Type B pancreatic cell (in vitro differentiated cells): ENCODE results near the gene MARCHF6. TPM values are rescaled to one million over a fixed set of nuclear protein-coding genes. Genes with fewer than 3 reads are reported as not detected.

Experiments
- DNase-seq: peaks from one replicate; pipeline ENCODE4 v3.0.0; 2021; ENCODE audit warnings: mixed read lengths; ENCODE audit not compliant: unreplicated experiment; ENCODE audit errors: extremely low spot score
- H3K27ac Mint-ChIP-seq: 2 replicates; pipeline ENCODE4 v1.8.0; 2021; ENCODE audit warnings: mild to moderate bottlenecking, mixed read lengths
- H3K27me3 Mint-ChIP-seq: 2 replicates; pipeline ENCODE4 v1.8.0; 2021; ENCODE audit warnings: mixed read lengths
- H3K36me3 Mint-ChIP-seq: 2 replicates; pipeline ENCODE4 v1.8.0; 2021; ENCODE audit warnings: mixed read lengths
- H3K4me1 Mint-ChIP-seq: one replicate; pipeline ENCODE4 v1.8.0; 2021; ENCODE audit warnings: mixed read lengths; ENCODE audit not compliant: unreplicated experiment
- H3K4me3 Mint-ChIP-seq: 2 replicates; pipeline ENCODE4 v1.8.0; 2021; ENCODE audit warnings: mild to moderate bottlenecking, mixed read lengths
- H3K9me3 Mint-ChIP-seq: 2 replicates; pipeline ENCODE4 v1.8.0; 2021; ENCODE audit warnings: mixed read lengths
- long read RNA-seq: library from polyadenylated mRNA; unstranded; transcript quantifications from one replicate; pipeline ENCODE4 v2.0.0, GENCODE V29; 2020
- total RNA-seq: library from RNA; stranded (reverse); gene quantifications from 2 replicates; pipeline ENCODE4 v1.2.1, GENCODE V29; 2021; ENCODE audit warnings: low replicate concordance
- TF ChIP-seq, protein P1 (sequence below): fragments of 200-600 bp; sonication (generic); conservative IDR thresholded peaks from 2 replicates; pipeline ENCODE4 v1.5.0; 2021; ENCODE audit warnings: antibody characterized with exemption, mild to moderate bottlenecking

MARCHF6 gene, protein sequence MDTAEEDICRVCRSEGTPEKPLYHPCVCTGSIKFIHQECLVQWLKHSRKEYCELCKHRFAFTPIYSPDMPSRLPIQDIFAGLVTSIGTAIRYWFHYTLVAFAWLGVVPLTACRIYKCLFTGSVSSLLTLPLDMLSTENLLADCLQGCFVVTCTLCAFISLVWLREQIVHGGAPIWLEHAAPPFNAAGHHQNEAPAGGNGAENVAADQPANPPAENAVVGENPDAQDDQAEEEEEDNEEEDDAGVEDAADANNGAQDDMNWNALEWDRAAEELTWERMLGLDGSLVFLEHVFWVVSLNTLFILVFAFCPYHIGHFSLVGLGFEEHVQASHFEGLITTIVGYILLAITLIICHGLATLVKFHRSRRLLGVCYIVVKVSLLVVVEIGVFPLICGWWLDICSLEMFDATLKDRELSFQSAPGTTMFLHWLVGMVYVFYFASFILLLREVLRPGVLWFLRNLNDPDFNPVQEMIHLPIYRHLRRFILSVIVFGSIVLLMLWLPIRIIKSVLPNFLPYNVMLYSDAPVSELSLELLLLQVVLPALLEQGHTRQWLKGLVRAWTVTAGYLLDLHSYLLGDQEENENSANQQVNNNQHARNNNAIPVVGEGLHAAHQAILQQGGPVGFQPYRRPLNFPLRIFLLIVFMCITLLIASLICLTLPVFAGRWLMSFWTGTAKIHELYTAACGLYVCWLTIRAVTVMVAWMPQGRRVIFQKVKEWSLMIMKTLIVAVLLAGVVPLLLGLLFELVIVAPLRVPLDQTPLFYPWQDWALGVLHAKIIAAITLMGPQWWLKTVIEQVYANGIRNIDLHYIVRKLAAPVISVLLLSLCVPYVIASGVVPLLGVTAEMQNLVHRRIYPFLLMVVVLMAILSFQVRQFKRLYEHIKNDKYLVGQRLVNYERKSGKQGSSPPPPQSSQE
- total RNA-seq: 132 and 199 TPM in 2 replicates
- long read RNA-seq, full-length matches to known transcripts: 81 of 120 reads
- long read RNA-seq, partial matches to known transcripts: 19 of 120 reads
- long read RNA-seq, other reads (novel, unspliced or antisense): 20 of 120 reads

GRCh38 chr5:10353241-10354047 is at the start of gene MARCHF6:
MARCHF6 (plus strand) TSS chr5:10353695; CDS start chr5:10353899, 204 bp downstream.
- DNase-seq: peak; percentile 98
- Mint-ChIP-seq H3K27ac (peak within 1 kb of the TSS; percentile 98), H3K36me3 (peaks cover 5% of the 10 kb centered on the region), H3K4me1 (peaks cover 30% of the 10 kb centered on the region), H3K4me3 (peak within 1 kb of the TSS; percentile 99), H3K27me3 (no peaks in the 10 kb centered on the region), H3K9me3 (peaks cover 4% of the 10 kb centered on the region)
- TF ChIP-seq, protein P1, sequence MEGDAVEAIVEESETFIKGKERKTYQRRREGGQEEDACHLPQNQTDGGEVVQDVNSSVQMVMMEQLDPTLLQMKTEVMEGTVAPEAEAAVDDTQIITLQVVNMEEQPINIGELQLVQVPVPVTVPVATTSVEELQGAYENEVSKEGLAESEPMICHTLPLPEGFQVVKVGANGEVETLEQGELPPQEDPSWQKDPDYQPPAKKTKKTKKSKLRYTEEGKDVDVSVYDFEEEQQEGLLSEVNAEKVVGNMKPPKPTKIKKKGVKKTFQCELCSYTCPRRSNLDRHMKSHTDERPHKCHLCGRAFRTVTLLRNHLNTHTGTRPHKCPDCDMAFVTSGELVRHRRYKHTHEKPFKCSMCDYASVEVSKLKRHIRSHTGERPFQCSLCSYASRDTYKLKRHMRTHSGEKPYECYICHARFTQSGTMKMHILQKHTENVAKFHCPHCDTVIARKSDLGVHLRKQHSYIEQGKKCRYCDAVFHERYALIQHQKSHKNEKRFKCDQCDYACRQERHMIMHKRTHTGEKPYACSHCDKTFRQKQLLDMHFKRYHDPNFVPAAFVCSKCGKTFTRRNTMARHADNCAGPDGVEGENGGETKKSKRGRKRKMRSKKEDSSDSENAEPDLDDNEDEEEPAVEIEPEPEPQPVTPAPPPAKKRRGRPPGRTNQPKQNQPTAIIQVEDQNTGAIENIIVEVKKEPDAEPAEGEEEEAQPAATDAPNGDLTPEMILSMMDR: no peak

- no peaks in the 10 kb centered on the region for H3K9me3 Mint-ChIP-seq
- no peak overlapping the region for H3K4me3 Mint-ChIP-seq
- H3K4me1 Mint-ChIP-seq: peaks cover 25% of the 10 kb centered on the region
- peaks cover 3% of the 10 kb centered on the region for H3K27me3 Mint-ChIP-seq
- no peak for DNase-seq
- H3K36me3 Mint-ChIP-seq: peaks cover 22% of the 10 kb centered on the region
- TF ChIP-seq, protein P1: no peak
- peak overlapping the region; percentile 45 for H3K27ac Mint-ChIP-seq
These were observed 49.8 kb upstream of the MARCHF6 start for GRCh38 chr5:10303699-10304170.

DNA sequence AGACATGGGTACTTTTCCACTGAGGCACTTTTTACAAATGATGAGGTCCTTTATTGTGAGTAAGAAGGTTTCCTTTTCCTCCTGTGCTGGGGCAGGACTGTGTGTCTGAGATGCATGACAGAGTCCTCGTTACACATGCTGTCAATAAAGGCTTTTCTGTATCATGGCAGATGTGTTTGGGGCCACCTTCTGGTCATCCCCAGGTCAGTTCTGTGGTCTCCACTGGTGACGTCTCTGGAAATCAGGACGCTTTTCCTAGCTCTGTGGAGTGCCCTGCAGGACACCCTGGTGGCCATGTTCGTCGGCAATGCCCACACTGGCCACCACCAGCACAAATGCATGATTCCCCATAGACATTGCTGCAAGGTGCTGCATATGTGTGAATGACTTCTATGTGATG is 48.6 kb upstream of the MARCHF6 start:
- Mint-ChIP-seq H3K27ac (no peak overlapping the region), H3K27me3 (peaks cover 3% of the 10 kb centered on the region), H3K9me3 (no peaks in the 10 kb centered on the region), H3K36me3 (peaks cover 16% of the 10 kb centered on the region), H3K4me3 (peak overlapping the region; percentile 31), H3K4me1 (peaks cover 26% of the 10 kb centered on the region)
- TF ChIP-seq, protein P1: peak; percentile 41
- no peak for DNase-seq

- Mint-ChIP-seq H3K9me3 (no peaks in the 10 kb centered on the region), H3K27ac (peak overlapping the region; percentile 66), H3K4me3 (peak overlapping the region; percentile 91), H3K36me3 (peaks cover 14% of the 10 kb centered on the region), H3K27me3 (peaks cover 3% of the 10 kb centered on the region), H3K4me1 (peaks cover 36% of the 10 kb centered on the region)
- TF ChIP-seq, protein P1: no peak
- DNase-seq: no peak
These were observed 47.4 kb upstream of the MARCHF6 start for GRCh38 chr5:10306114-10306513.

DNA sequence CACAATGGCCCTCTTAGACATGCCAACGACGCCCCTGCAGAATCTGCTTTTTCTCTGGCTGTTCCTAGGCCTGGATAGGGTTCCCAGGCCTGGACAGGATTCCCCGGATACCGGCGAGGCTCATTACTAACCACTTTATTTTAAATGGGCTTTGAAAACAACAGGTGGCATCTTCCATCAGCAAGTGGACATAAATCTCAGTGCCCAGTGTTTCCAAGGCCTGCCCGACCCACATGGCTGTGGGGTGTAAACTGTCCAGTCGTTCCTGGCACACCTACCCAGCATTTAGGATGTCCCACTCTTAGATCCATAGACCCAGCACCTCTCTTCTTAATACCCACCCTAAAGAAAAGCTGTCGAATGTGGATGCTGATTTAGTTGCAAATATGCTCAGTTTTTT is 46.7 kb upstream of the MARCHF6 start:
- Mint-ChIP-seq H3K27me3 (peaks cover 3% of the 10 kb centered on the region), H3K4me1 (peaks cover 40% of the 10 kb centered on the region), H3K27ac (peak overlapping the region; percentile 63), H3K36me3 (peaks cover 14% of the 10 kb centered on the region), H3K9me3 (no peaks in the 10 kb centered on the region), H3K4me3 (peak overlapping the region; percentile 91)
- TF ChIP-seq, protein P1: no peak
- DNase-seq: no peak
